Anterior cingulate cortex (tissue), 58 donors: Measurements from ENCODE around the gene RAB4B.
"Not testable (repeated sequence)": the region's sequence is repeated elsewhere in the genome, so short reads cannot be mapped to it uniquely, and the experiment has no call there.

Experiments
- DNase-seq, 58 donors: peaks; one replicate each; lab custom pipeline; 2025; lab: John Stamatoyannopoulos, UW

The RAB4B gene

GRCh38 chr19:40776932-40777644 lies 959 bp upstream of the RAB4B start:
- DNase-seq = peak in 56 of 58 donors; percentile 14 to 94 (median 80)

- DNase-seq = peak in 1 of 58 donors; percentile 81
Measured at GRCh38 chr19:40777645-40777936, 456 bp upstream of the RAB4B start.

GRCh38 chr19:40778706-40779284 lies 748 bp downstream of the RAB4B start:
- no peak for DNase-seq

- no peak for DNase-seq
Measured at GRCh38 chr19:40780582-40780981, 2.5 kb downstream of the RAB4B start.

GRCh38 chr19:40781140-40781539 lies 3.1 kb downstream of the RAB4B start:
- no peak for DNase-seq

- DNase-seq = no peak
Measured at GRCh38 chr19:40783711-40784110, 5.7 kb downstream of the RAB4B start.

GRCh38 chr19:40784146-40784545 lies 6.1 kb downstream of the RAB4B start:
- not testable (repeated sequence) for DNase-seq

- DNase-seq = no peak
Measured at GRCh38 chr19:40785526-40785925, 7.5 kb downstream of the RAB4B start.

GRCh38 chr19:40786060-40787037 lies 8.3 kb downstream of the RAB4B start:
- no peak for DNase-seq

- DNase-seq = no peak
Measured at GRCh38 chr19:40791349-40791748, 13.3 kb downstream of the RAB4B start.

GRCh38 chr19:40791996-40792395 lies 13.9 kb downstream of the RAB4B start:
- no peak for DNase-seq

GRCh38 chr19:40797166-40797962 lies 19.3 kb downstream of the RAB4B start:
- no peak for DNase-seq

- DNase-seq = peak in 13 of 58 donors; percentile 31 to 85 (median 51)
Measured at GRCh38 chr19:40797963-40798682, 20.1 kb downstream of the RAB4B start.

- DNase-seq = peak; percentile 81 to 100 (median 99)
Measured at GRCh38 chr19:40798683-40799557, 20.9 kb downstream of the RAB4B start, which contains the start of gene EGLN2. EGLN2 (plus strand) TSS chr19:40799191; CDS start chr19:40800573, 1,382 bp downstream.

- DNase-seq = peak in 5 of 58 donors; percentile 35 to 57 (median 50)
Measured at GRCh38 chr19:40799558-40800338, 21.7 kb downstream of the RAB4B start.

- DNase-seq = no peak
Measured at GRCh38 chr19:40800339-40800996, 22.4 kb downstream of the RAB4B start.

- DNase-seq = peak in 1 of 58 donors; percentile 32
Measured at GRCh38 chr19:40800997-40801377, 22.9 kb downstream of the RAB4B start.
